HG03378 (cell line): ENCODE data around the gene NEUROG3.
"Not testable (repeated sequence)": the region's sequence is repeated elsewhere in the genome, so short reads cannot be mapped to it uniquely, and the experiment has no call there.

Source experiments
- ATAC-seq: cut with Tn5 transposase; IDR thresholded peaks from one replicate; pipeline ENCODE4 v1.9.1; 2021; ENCODE audit warnings: mild to moderate bottlenecking, moderate library complexity; ENCODE audit not compliant: unreplicated experiment

The NEUROG3 gene

GRCh38 chr10:69572159-69573055, 815 bp downstream of the NEUROG3 start:
- ATAC-seq = no peak

GRCh38 chr10:69571618-69572158, 1.5 kb downstream of the NEUROG3 start:
- no peak for ATAC-seq

GRCh38 chr10:69570050-69570816, 3.0 kb downstream of the NEUROG3 start:
- no peak for ATAC-seq

- no peak for ATAC-seq
Observed at GRCh38 chr10:69569396-69569934, 3.8 kb downstream of the NEUROG3 start.

GRCh38 chr10:69568472-69569395, 4.5 kb downstream of the NEUROG3 start:
- no peak for ATAC-seq

- ATAC-seq = no peak
Observed at GRCh38 chr10:69567920-69568319, 5.3 kb downstream of the NEUROG3 start.

- ATAC-seq = no peak
Observed at GRCh38 chr10:69562731-69563254, 10.4 kb downstream of the NEUROG3 start.

GRCh38 chr10:69559525-69559924, 13.7 kb downstream of the NEUROG3 start:
- ATAC-seq = no peak

GRCh38 chr10:69558559-69558958, 14.7 kb downstream of the NEUROG3 start:
- no peak for ATAC-seq

GRCh38 chr10:69554611-69555010, 18.6 kb downstream of the NEUROG3 start:
- ATAC-seq = no peak

GRCh38 chr10:69553328-69553727, 19.9 kb downstream of the NEUROG3 start:
- ATAC-seq = no peak

GRCh38 chr10:69552268-69552667, 21.0 kb downstream of the NEUROG3 start:
- ATAC-seq = no peak

GRCh38 chr10:69549959-69550358, 23.3 kb downstream of the NEUROG3 start:
- ATAC-seq = no peak

GRCh38 chr10:69541463-69541862, 31.8 kb downstream of the NEUROG3 start:
- ATAC-seq = no peak

GRCh38 chr10:69538461-69538860, 34.8 kb downstream of the NEUROG3 start:
- ATAC-seq = no peak

- no peak for ATAC-seq
Observed at GRCh38 chr10:69537449-69537848, 35.8 kb downstream of the NEUROG3 start.

GRCh38 chr10:69536521-69536920, 36.7 kb downstream of the NEUROG3 start:
- ATAC-seq = not testable (repeated sequence)

- ATAC-seq = no peak
Observed at GRCh38 chr10:69533658-69534057, 39.6 kb downstream of the NEUROG3 start.

- no peak for ATAC-seq
Observed at GRCh38 chr10:69527961-69528360, 45.3 kb downstream of the NEUROG3 start.
